Kidney (tissue), 14 donors: ENCODE results near the gene R3HCC1L. TPM values are rescaled to one million over a fixed set of nuclear protein-coding genes. Genes with fewer than 3 reads are reported as not detected.

Experiments
- DNase-seq, 5 donors: peaks; one replicate each; pipeline ENCODE4 v3.0.0-alpha.2; 2013 to 2020
- FAIRE-seq: peaks from 2 replicates; lab custom pipeline; 2012; peaks lifted over from hg19 to GRCh38; lab: Jason Lieb, UNC
- H3K27ac ChIP-seq, 2 donors: one replicate each; pipeline ENCODE4 v1.7.0; 2013; ENCODE audit warnings: low read depth in 2 of 2, low read length in 2 of 2, inconsistent platforms in 1 of 2
- H3K27me3 ChIP-seq: one replicate; pipeline ENCODE4 v1.7.1; 2013; ENCODE audit warnings: low read length, inconsistent platforms; ENCODE audit not compliant: control insufficient read depth, insufficient read depth
- H3K36me3 ChIP-seq, 3 donors: one replicate each; pipeline versions ENCODE4 v1.7.0 to v1.7.1; 2013; ENCODE audit warnings: low read length in 3 of 3, control low read depth in 1 of 3, inconsistent platforms in 1 of 3; ENCODE audit not compliant: insufficient read depth in 3 of 3, control insufficient read depth in 2 of 3
- H3K4me1 ChIP-seq, 3 donors: one replicate each; pipeline versions ENCODE4 v1.7.0 to v1.7.1; 2013; ENCODE audit warnings: low read length in 3 of 3, inconsistent platforms in 1 of 3, low read depth in 1 of 3; ENCODE audit not compliant: control insufficient read depth in 2 of 3, insufficient read depth in 2 of 3
- H3K4me3 ChIP-seq, 3 donors: one replicate each; pipeline versions ENCODE4 v1.7.0 to v1.8.1; 2013; ENCODE audit warnings: low read length in 3 of 3, control low read depth in 1 of 3, inconsistent platforms in 1 of 3
- H3K9ac ChIP-seq, 3 donors: one replicate each; pipeline versions ENCODE4 v1.7.0 to v1.7.1; 2013; ENCODE audit warnings: low read length in 3 of 3, control low read depth in 1 of 3, inconsistent platforms in 1 of 3
- H3K9me3 ChIP-seq, 3 donors: one replicate each; pipeline versions ENCODE4 v1.7.0 to v1.7.1; 2013; ENCODE audit warnings: low read length in 3 of 3, control low read depth in 1 of 3, inconsistent platforms in 1 of 3; ENCODE audit not compliant: control insufficient read depth in 2 of 3, insufficient read depth in 1 of 3
- intact Hi-C: fragments of 100-400 bp; cut with DNase I; formaldehyde crosslinking; loops from one replicate; pipeline ENCODE4 v1.11.1; 2022
- polyA plus RNA-seq: library from polyadenylated mRNA; stranded (reverse); fragments of 350-450 nt; fragmentation: Illumina TruSeq; extraction: RNeasy Lipid Tissue Mini Kit (QIAGEN cat#74804); gene quantifications from one replicate; pipeline ENCODE4 v1.2.3, GENCODE V29; 2014; ENCODE audit warnings: low read depth, low replicate concordance; ENCODE audit not compliant: insufficient read depth
- total RNA-seq: library from RNA; stranded (reverse); fragmentation: NEBNext Ultra II Directional; extraction: Animal tissue kit (Norgen Biotek cat#: 25700); gene quantifications from one replicate; pipeline ENCODE4 v1.2.1, GENCODE V29; 2021
- TF ChIP-seq, protein P1 (sequence below): IDR thresholded peaks from 3 replicates; pipeline ENCODE4 v1.5.1; 2012; ENCODE audit warnings: mild to moderate bottlenecking, moderate library complexity, borderline replicate concordance; ENCODE audit not compliant: insufficient read depth; ENCODE audit errors: extremely low read depth
- donor health status: control.
- donor health status: control.
- donor health status: control.
- donor health status: control.
- donor health status: control.
- donor health status: DM: yes; HTN: yes; CAD: no.
- donor health status: Normal renal cell carcinoma (clear cell type).

The R3HCC1L gene
- total and polyA plus RNA-seq, 2 donors from 2014 or later: 9.7 to 17.0 TPM

DNA sequence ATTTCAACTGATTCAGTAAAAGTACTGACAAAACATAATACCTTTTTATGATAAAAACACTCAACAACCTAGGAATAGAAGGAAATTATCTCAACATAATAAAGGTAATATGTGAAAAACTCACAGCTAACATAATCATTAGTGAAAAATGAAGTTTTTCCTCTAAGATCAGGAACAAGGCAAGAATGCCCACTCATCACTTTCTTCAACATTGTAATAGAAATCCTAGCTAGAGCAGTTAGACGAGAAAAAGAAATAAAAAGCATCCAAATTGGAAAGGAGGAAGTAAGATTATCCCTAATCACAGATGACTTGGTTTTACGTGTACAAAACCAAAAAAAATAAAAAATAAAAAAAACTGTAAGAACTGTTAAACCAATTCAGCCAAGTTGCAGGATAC, 58.6 kb downstream of the R3HCC1L start:
- Histone ChIP-seq H3K9ac (no peak overlapping the region), H3K4me1 (no peaks in the 10 kb centered on the region), H3K4me3 (no peak overlapping the region), H3K27ac (no peak overlapping the region), H3K27me3 (no peaks in the 10 kb centered on the region), H3K36me3 (no peaks in the 10 kb centered on the region), H3K9me3 (no peaks in the 10 kb centered on the region)
- intact Hi-C loops: no loop called here
- no peak for DNase-seq
- TF ChIP-seq, protein P1, sequence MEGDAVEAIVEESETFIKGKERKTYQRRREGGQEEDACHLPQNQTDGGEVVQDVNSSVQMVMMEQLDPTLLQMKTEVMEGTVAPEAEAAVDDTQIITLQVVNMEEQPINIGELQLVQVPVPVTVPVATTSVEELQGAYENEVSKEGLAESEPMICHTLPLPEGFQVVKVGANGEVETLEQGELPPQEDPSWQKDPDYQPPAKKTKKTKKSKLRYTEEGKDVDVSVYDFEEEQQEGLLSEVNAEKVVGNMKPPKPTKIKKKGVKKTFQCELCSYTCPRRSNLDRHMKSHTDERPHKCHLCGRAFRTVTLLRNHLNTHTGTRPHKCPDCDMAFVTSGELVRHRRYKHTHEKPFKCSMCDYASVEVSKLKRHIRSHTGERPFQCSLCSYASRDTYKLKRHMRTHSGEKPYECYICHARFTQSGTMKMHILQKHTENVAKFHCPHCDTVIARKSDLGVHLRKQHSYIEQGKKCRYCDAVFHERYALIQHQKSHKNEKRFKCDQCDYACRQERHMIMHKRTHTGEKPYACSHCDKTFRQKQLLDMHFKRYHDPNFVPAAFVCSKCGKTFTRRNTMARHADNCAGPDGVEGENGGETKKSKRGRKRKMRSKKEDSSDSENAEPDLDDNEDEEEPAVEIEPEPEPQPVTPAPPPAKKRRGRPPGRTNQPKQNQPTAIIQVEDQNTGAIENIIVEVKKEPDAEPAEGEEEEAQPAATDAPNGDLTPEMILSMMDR: no peak
- no peak for FAIRE-seq

DNA sequence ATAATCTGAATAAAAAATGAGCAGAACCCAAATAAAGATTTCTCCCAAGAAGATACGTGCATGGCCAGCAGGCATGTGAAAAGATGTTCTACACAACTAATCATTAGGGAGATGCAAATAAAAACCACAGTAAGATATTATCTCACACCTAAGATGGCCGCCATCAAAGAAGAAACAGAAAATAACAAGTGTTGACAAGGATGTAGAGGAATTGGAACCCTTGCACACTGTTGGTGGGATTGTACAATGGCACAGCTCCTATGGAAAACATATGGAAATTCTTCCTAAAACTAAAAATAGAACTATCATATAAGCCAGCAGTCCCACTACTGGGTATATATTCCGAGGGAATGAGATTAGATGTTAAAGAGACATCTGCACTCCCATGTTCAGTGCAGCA, 60.2 kb downstream of the R3HCC1L start:
- no peak overlapping the region for H3K4me3 ChIP-seq
- H3K4me1 ChIP-seq: no peaks in the 10 kb centered on the region
- no peaks in the 10 kb centered on the region for H3K36me3 ChIP-seq
- no peak for DNase-seq
- no peaks in the 10 kb centered on the region for H3K9me3 ChIP-seq
- H3K9ac ChIP-seq: no peak overlapping the region
- no peak for FAIRE-seq
- no peak overlapping the region for H3K27ac ChIP-seq
- no peaks in the 10 kb centered on the region for H3K27me3 ChIP-seq
- intact Hi-C loops: no loop called here
- TF ChIP-seq, protein P1: no peak

DNA sequence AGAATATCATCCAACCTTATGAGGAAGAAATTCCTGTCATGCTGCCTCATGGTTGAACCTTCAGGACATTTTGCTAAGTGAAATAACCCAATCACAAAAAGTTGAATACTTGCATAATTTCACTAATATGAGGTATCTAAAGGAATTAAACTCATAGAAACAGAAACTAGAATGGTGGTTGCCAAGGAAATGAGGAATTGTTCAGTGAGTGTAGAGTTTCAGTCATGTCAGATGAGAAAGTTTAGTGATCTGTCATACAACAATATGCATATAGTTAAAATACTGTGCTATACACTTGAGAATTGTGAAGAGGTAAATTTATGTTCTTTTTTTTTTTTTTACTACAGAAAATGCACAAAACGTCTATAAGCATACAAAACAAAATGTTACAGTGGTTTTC, 60.7 kb downstream of the R3HCC1L start:
- TF ChIP-seq, protein P1: no peak
- intact Hi-C loops: no loop called here
- no peaks in the 10 kb centered on the region for H3K9me3 ChIP-seq

DNA sequence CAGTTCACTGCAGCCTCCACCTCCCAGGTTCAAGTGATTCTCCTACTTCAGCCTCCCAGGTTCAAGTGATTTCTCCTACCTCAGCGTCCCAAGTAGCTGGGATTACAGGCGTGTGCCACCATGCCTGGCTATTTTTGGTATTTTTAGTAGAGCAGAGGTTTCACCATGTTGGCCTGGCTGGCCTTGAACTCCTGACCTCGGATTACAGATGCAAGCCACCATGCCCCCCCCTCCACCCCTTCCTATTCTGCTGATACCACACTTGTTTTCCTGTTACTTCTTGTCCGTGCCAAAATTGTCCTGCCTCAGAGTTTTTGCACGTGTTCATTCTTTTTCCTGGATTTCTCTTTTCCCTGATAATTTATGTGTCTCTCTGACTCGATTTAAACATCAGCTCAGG, 62.5 kb downstream of the R3HCC1L start:
- no peaks in the 10 kb centered on the region for H3K27me3 ChIP-seq
- H3K27ac ChIP-seq: no peak overlapping the region
- no peak overlapping the region for H3K9ac ChIP-seq
- DNase-seq (peak in 1 of 5 donors; percentile 12), FAIRE-seq (no peak)
- no peaks in the 10 kb centered on the region for H3K36me3 ChIP-seq
- no peak overlapping the region for H3K4me3 ChIP-seq
- intact Hi-C loops: no loop called here
- H3K4me1 ChIP-seq: no peaks in the 10 kb centered on the region
- TF ChIP-seq, protein P1: no peak
- no peaks in the 10 kb centered on the region for H3K9me3 ChIP-seq

More for the DNA sequence above, 60.7 kb downstream of the R3HCC1L start:
- Histone ChIP-seq H3K27me3 (no peaks in the 10 kb centered on the region), H3K4me3 (no peak overlapping the region), H3K4me1 (no peaks in the 10 kb centered on the region), H3K9ac (no peak overlapping the region), H3K27ac (no peak overlapping the region), H3K36me3 (no peaks in the 10 kb centered on the region)
- FAIRE-seq (no peak), DNase-seq (no peak)
